IMR-90 (cell line): Measurements from ENCODE around the gene TRIM44. TPM values are rescaled to one million over a fixed set of nuclear protein-coding genes. Genes with fewer than 3 reads are reported as not detected.

Source experiments
- ATAC-seq: fragments of 200-7000 bp; cut with Tn5 transposase; 2 replicates; pipeline ENCODE4 v1.9.1; 2020; ENCODE audit warnings: low read depth, mild to moderate bottlenecking, moderate library complexity
- BruUV-seq: library from RNA; stranded (reverse); fragments of 400-500 nt; replicated peaks from 2 replicates; lab custom pipeline; 2021; lab: Mats Ljungman, UMichigan
- CTCF ChIA-PET: fragments of 300-600 bp; formaldehyde crosslinking; extraction: SDS; loops from one replicate; lab custom pipeline; 2021; ENCODE audit warnings: antibody characterized with exemption; lab: Yijun Ruan, JAX
- POLR2A ChIA-PET: fragments of 300-600 bp; sonication (Branson Sonifier 250); formaldehyde crosslinking; loops from one replicate; lab custom pipeline; 2022; ENCODE audit warnings: antibody characterized with exemption; ENCODE audit not compliant: unreplicated experiment; lab: Charles Lee
- DNase-seq: peaks from one replicate; pipeline ENCODE4 v3.0.0; 2013
- H2AFZ ChIP-seq: replicated peaks from 2 replicates; pipeline ENCODE3; 2013; ENCODE audit warnings: low read length, mild to moderate bottlenecking; ENCODE audit not compliant: poor library complexity
- H2AK5ac ChIP-seq: 2 replicates; pipeline ENCODE4 v1.6.1; 2013; ENCODE audit warnings: low read depth, low read length, inconsistent platforms
- H2AK9ac ChIP-seq: replicated peaks from 2 replicates; pipeline ENCODE3; 2013; ENCODE audit warnings: mild to moderate bottlenecking, low read depth, low read length, moderate library complexity; ENCODE audit not compliant: poor library complexity
- H2BK120ac ChIP-seq: 2 replicates; pipeline ENCODE4 v1.6.1; 2013; ENCODE audit warnings: low read depth, low read length, inconsistent platforms
- H2BK15ac ChIP-seq: 3 replicates; pipeline ENCODE4 v1.6.1; 2013; ENCODE audit warnings: low read depth, low read length, inconsistent platforms
- H2BK20ac ChIP-seq: 2 replicates; pipeline ENCODE4 v1.6.1; 2013; ENCODE audit warnings: low read depth, mild to moderate bottlenecking, inconsistent platforms, low read length, moderate library complexity
- H2BK5ac ChIP-seq: 2 replicates; pipeline ENCODE4 v1.6.1; 2013; ENCODE audit warnings: mild to moderate bottlenecking, low read depth, low read length, inconsistent platforms; ENCODE audit not compliant: poor library complexity, severe bottlenecking
- H3K14ac ChIP-seq: replicated peaks from 2 replicates; pipeline ENCODE4 v1.6.1; 2013; ENCODE audit warnings: low read depth, low read length, inconsistent platforms
- H3K18ac ChIP-seq: 2 replicates; pipeline ENCODE4 v1.6.1; 2013; ENCODE audit warnings: low read depth, low read length, control low read depth
- H3K23ac ChIP-seq: 2 replicates; pipeline ENCODE4 v1.6.1; 2013; ENCODE audit warnings: low read depth, low read length, inconsistent platforms
- H3K27ac ChIP-seq: 2 replicates; pipeline ENCODE4 v1.5.1; 2013; ENCODE audit warnings: mild to moderate bottlenecking, control low read depth, low read length; ENCODE audit not compliant: insufficient read depth
- H3K27me3 ChIP-seq: 2 replicates; pipeline ENCODE4 v1.6.1; 2013; ENCODE audit warnings: low read length; ENCODE audit not compliant: control insufficient read depth, insufficient read depth
- H3K36me3 ChIP-seq: 2 replicates; pipeline ENCODE4 v1.6.1; 2013; ENCODE audit warnings: low read length, mixed read lengths; ENCODE audit not compliant: control insufficient read depth, insufficient read depth
- H3K4ac ChIP-seq: 2 replicates; pipeline ENCODE4 v1.6.1; 2013; ENCODE audit warnings: low read depth, low read length, inconsistent platforms
- H3K4me1 ChIP-seq: 2 replicates; pipeline ENCODE4 v1.6.1; 2013; ENCODE audit warnings: low read length, mixed read lengths; ENCODE audit not compliant: control insufficient read depth, insufficient read depth
- H3K4me2 ChIP-seq: 2 replicates; pipeline ENCODE4 v1.6.1; 2013; ENCODE audit warnings: low read depth, mild to moderate bottlenecking, control low read depth, low read length, moderate library complexity
- H3K4me3 ChIP-seq: 2 replicates; pipeline ENCODE4 v1.5.1; 2013; ENCODE audit warnings: low read depth, mild to moderate bottlenecking, control low read depth, low read length, moderate library complexity; ENCODE audit not compliant: insufficient read depth
- H3K56ac ChIP-seq: 2 replicates; pipeline ENCODE4 v1.6.1; 2013; ENCODE audit warnings: low read length, inconsistent platforms; ENCODE audit not compliant: insufficient read depth; ENCODE audit errors: extremely low read depth
- H3K79me1 ChIP-seq, 2 experiments: 2 replicates each; pipeline ENCODE4 v1.6.1; 2013; ENCODE audit warnings: low read length in 2 of 2, inconsistent platforms in 1 of 2, low read depth in 1 of 2
- H3K9ac ChIP-seq: 2 replicates; pipeline ENCODE4 v1.6.1; 2013; ENCODE audit warnings: low read depth, low read length, control low read depth
- H3K9me1 ChIP-seq: 2 replicates; pipeline ENCODE4 v1.6.1; 2013; ENCODE audit warnings: low read length, inconsistent platforms; ENCODE audit not compliant: insufficient read depth
- H3K9me3 ChIP-seq: 2 replicates; pipeline ENCODE4 v1.6.1; 2013; ENCODE audit warnings: low read length; ENCODE audit not compliant: control insufficient read depth, insufficient read depth
- H4K20me1 ChIP-seq: 2 replicates; pipeline ENCODE4 v1.6.1; 2013; ENCODE audit warnings: low read length, inconsistent platforms; ENCODE audit not compliant: insufficient read depth
- H4K5ac ChIP-seq: 2 replicates; pipeline ENCODE4 v1.6.1; 2013; ENCODE audit warnings: mild to moderate bottlenecking, low read depth, low read length, control low read depth
- H4K8ac ChIP-seq, 2 experiments: 2 replicates each; pipeline ENCODE4 v1.6.1; 2013; ENCODE audit warnings: low read depth in 2 of 2, low read length in 2 of 2, control low read depth in 1 of 2, inconsistent platforms in 1 of 2
- H4K91ac ChIP-seq: 2 replicates; pipeline ENCODE4 v1.6.1; 2013; ENCODE audit warnings: low read depth, low read length, inconsistent platforms; ENCODE audit not compliant: insufficient read depth
- CEBPB ChIP-seq: IDR thresholded peaks from 2 replicates; pipeline ENCODE4 v1.6.1; 2012; ENCODE audit warnings: low read depth, low read length, improper control_type of control experiment
- MXI1 ChIP-seq: IDR thresholded peaks from 2 replicates; pipeline ENCODE4 v1.6.1; 2012; ENCODE audit warnings: low read depth, mild to moderate bottlenecking, low read length, moderate library complexity, borderline replicate concordance
- USF2 ChIP-seq: fragments of 150-350 bp; IDR thresholded peaks from 2 replicates; pipeline ENCODE4 v1.6.1; 2017; ENCODE audit warnings: mild to moderate bottlenecking, antibody characterized with exemption, low read length, low read depth
- WGBS, 2 experiments: methylation state at CpG; one replicate each; pipeline versions ENCODE4 v1.1.5 to v1.1.7; 2013; ENCODE audit warnings: missing lambda C conversion rate in 2 of 2; ENCODE audit not compliant: insufficient read length in 1 of 2; ENCODE audit errors: extremely low coverage in 2 of 2; 5-methylcytosine and 5-hydroxymethylcytosine counted together
- dilution Hi-C: fragments of 300-500 bp; cut with HindIII; formaldehyde crosslinking; loops from one replicate; pipeline ENCODE4 v1.14.3; 2018; ENCODE audit warnings: low sequenced_read_pairs; ENCODE audit not compliant: unreplicated experiment
- in situ Hi-C: fragments of 300-500 bp; cut with MboI; formaldehyde crosslinking; loops from 3 replicates; pipeline ENCODE4 v1.14.3; 2019; ENCODE audit warnings: low sequenced_read_pairs, inconsistent platforms, mixed read lengths
- intact Hi-C: fragments of 100-400 bp; cut with micrococcal nuclease; formaldehyde crosslinking; loops from 2 replicates; pipeline ENCODE4 v1.10.0; 2022
- polyA plus RNA-seq, 3 experiments: library from polyadenylated mRNA; depleted of rRNA; stranded (reverse); fragments of >200 nt; gene quantifications; 2 replicates each; pipeline ENCODE4 v1.2.3, GENCODE V29; 2012; ENCODE audit warnings: low replicate concordance in 1 of 3
- total RNA-seq: library from RNA; depleted of rRNA; stranded (reverse); fragments of >200 nt; gene quantifications from 2 replicates; pipeline ENCODE4 v1.2.3, GENCODE V29; 2012

The TRIM44 gene
- total and polyA plus RNA-seq, 2 of the 4 experiments (the other 2 are of a cell fraction), result 50.7 to 104 TPM

GRCh38 chr11:35683728-35684339 lies 21.3 kb downstream of the TRIM44 start:
- no peak overlapping the region for H2BK20ac ChIP-seq

More at GRCh38 chr11:35683728-35684339, 21.3 kb downstream of the TRIM44 start:
- BruUV-seq, result no TSS peak
- Histone ChIP-seq H4K91ac (no peak overlapping the region), H3K4ac (no peak overlapping the region), H3K36me3 (peaks cover 11% of the 10 kb centered on the region), H4K20me1 (peaks cover 26% of the 10 kb centered on the region), H3K4me2 (no peak overlapping the region), H2AK9ac (no peak overlapping the region), H3K4me3 (no peak overlapping the region), H3K9me1 (no peaks in the 10 kb centered on the region; the same call in 1 of the 2 replicates), H2AFZ (no peak overlapping the region), H2BK5ac (no peak overlapping the region), H3K18ac (no peak overlapping the region), H2BK120ac (no peak overlapping the region), H4K5ac (no peak overlapping the region), H2AK5ac (no peak overlapping the region), H3K56ac (no peak overlapping the region), H3K9ac (no peak overlapping the region), H3K79me1 (peaks cover 33 to 63% of the 10 kb centered on the region in 2 experiments), H4K8ac (no peak overlapping the region), H3K27me3 (no peaks in the 10 kb centered on the region), H3K27ac (no peak overlapping the region), H3K9me3 (no peaks in the 10 kb centered on the region), H3K14ac (no peak overlapping the region), H2BK15ac (no peak overlapping the region), H3K4me1 (no peaks in the 10 kb centered on the region; the same call in 1 of the 2 replicates), H3K23ac (no peak overlapping the region)
- ATAC-seq (no peak), DNase-seq (peak; percentile 40)
- CTCF ChIA-PET, result no interaction called here
- no CpG with 5 or more reads among the region's 1 CpG for whole genome bisulfite sequencing, 2 experiments
- TF ChIP-seq USF2, result 0 out of 2 replicates have a peak, but pooled peaks have one; percentile 27
- TF ChIP-seq CEBPB, result peak; percentile 63
- TF ChIP-seq MXI1, result no peak
- in situ Hi-C loops, result no loop called here
- dilution Hi-C loops, result no loop called here
- intact Hi-C loops, result no loop called here
- POLR2A ChIA-PET, result no interaction called here
